ENCODE results near the gene PADI2.
"Not testable (repeated sequence)": the region's sequence is repeated elsewhere in the genome, so short reads cannot be mapped to it uniquely, and the experiment has no call there.

Gene PADI2

DNA sequence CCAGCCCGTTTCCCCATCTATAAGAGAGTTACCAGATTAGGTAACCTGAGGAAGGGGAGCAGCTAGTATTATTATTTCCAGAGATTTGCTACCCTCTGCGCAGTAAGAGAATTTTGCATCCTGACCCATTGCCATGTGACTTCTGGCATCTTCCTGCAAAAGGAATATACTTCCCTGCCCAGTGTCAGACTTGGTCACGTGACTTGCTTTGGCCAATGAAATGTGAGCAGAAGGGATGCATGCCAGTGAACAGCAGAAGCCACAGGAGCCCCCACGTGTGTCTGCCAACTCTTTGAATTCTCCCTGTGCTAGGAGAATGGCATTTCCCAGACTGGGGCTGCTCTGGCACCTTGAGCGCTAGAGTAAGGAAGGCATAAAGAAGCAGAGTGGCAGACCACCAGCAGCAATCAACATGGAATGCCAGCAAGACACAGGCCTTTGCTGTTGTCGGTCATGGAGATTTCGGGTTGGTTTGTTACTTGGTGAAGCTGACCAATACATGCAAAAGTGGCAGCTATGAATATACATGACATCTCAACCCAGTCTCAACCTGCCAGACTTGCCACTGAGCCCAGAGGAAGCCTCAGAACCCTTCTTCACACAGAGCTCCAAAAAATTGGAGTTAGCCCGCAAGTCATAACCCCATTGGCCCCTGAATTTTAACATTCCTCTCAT is 39.0 kb downstream of the PADI2 start:
- no peak for DNase-seq

DNA sequence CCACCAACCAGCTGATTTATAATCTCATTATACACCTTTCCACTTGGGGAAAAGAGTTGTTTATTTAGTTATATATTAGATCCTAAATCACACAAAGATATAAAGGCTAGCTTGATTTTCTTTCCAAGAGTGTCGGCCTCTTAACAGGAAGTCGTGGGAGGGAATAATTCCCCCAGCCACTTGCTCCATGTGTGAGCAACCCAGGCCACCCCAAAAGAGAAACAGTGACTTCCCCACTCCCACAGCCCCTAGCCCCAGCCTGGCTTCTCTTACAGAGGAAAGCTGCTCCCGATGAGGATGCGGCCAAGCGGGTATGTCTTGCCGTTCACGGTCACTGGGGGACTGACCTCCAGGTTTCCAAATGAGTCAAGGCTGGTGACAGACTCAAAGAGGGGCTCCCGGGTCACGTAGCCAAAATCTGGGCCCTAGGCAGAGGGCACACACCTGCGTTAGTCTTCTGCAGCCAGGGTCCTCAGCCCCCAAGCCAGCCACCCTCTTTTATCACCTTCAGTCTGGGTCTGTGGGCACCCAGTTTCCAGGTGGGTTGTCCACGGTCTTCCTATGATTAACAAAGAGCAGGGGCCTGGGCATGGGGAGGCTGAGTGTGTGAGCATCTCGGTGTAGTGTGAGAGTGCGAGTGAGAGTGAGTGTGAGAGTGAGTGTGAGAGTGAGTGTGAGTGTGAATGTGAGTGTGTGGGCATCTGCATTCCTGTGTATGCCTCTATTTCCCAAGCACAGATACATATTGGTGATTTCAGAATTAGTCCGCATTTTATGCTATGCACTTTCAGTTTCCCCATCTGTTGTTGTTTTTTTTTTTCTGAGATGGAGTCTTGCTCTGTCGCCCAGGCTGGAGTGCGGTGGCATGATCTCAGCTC is 40.0 kb downstream of the PADI2 start:
- DNase-seq: no peak

DNA sequence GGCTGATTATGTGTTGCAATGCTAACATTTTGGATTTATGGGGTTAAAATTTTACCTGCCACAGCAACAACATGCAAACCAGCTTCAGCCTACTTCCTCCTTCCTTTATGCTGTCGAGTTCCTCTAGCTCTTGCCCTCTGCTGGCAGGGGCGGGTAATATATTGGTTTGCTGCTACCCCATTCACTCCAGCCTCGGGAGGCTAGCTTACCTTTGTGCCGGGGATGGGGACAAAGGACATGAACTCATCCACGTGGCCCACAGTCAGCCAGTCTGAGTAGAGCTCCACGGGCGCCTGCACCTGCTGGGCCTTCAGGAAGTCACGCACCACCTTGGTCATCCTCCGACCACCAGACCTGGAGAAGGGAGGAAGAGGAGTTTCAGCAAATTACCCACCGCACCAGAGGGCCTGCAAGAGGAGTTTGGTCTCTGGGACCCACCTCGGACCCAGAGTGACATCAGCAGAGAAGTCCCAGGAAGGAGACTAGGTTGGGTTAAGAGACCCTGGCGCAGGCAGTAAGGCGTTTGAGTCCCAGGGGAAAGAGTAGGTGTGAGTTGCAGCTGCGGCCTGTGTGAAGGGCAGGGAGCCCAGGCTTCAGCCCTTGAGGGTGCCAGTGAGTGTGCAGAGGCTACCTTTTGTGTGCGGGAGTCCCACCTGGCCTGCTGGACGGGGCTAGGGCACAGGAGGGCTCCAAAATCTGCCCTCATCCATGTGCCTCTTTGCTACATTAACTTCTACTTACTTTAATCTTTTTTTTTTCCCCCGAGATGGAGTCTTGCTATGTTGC is 43.6 kb downstream of the PADI2 start:
- peak in 1 of 2 experiments; percentile 15 for DNase-seq

DNA sequence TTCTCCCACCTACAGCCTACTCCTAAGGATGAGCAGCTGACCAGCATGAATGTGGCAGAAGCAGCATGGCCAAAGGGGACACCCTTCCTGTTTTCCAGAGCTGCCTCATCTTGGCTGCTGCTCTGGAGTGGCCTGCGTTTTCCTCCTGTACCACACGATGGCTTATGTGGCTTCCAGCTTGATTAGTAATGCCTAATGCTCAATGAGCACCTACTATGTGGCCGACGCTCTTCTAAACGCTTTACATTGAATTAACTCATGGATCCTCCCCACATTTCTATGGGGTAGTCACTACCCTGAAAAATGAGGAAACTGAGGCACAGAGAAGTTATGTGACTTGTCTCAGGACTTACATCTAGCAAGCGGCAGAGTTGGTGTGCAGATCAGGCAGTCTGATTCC is 47.5 kb downstream of the PADI2 start:
- DNase-seq: no peak

DNA sequence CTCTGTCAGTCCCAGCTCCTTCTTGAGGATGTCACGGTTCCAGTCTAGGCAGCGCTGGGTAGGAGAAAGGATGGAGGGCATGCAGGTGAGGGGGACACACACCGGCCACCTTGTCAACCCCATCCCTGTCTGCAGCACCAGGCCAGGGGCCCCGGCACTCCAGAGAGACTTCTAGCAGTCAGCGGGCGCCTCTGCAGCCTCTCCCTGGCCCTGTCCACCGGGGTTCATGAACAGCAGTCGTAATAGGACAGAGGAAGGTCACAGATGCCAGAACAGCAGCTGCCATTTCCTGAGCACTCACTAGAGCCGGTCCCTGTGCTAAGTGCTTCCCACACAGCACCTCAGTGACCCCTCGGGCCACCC is 49.1 kb downstream of the PADI2 start:
- no peak for DNase-seq

DNA sequence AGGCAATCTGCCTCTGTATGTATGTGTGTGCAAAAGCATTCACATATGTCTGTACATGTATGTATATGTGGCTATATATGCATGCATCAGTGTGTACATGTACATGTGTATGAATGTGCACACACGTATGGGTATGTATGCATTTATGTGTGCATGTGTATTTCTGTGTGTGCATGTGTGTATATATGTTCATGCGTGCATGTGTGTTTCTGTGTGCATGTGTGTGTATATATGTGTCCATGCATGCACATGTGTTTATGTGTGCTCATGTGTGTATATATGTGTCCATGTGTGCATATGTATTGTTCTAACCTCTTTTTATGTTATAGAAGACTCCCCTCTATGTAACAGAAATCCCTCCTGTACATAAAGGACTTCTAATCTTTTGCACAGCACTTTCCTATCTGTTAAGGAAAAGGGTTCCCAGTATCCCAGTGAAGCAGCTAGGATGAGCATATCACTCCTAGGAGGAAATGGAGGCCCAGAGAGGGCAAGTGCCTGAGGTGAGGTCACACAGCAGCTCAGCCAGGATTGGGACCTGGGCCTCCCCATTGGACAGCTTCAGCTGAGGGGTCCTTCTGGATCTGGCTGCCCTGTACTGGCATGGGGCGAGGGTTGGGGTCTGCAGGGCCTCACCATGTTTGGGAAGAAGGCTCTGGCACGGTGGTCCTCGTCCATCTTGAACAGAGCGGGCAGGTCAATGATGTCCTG is 49.6 kb downstream of the PADI2 start:
- DNase-seq: no peak

DNA sequence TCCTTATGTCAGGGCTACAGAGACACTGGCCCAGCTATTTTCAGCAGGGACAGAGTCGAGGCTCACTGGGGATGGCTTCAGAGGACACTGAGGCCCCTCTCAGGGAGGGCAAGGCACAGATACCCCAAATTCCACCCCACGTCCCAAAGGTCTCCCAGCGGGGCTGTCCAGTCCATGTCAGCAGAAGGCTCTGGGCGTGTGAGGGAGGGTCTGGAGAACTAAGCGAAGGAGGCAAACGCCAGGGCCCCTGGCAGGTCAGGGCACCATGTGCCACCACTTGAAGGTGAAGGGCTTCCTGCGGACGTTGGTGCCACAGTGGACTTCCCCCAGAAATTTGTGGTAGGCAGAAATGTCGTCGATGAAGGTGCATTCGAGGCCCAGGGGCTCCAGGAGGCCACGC is 50.5 kb downstream of the PADI2 start:
- DNase-seq: no peak

DNA sequence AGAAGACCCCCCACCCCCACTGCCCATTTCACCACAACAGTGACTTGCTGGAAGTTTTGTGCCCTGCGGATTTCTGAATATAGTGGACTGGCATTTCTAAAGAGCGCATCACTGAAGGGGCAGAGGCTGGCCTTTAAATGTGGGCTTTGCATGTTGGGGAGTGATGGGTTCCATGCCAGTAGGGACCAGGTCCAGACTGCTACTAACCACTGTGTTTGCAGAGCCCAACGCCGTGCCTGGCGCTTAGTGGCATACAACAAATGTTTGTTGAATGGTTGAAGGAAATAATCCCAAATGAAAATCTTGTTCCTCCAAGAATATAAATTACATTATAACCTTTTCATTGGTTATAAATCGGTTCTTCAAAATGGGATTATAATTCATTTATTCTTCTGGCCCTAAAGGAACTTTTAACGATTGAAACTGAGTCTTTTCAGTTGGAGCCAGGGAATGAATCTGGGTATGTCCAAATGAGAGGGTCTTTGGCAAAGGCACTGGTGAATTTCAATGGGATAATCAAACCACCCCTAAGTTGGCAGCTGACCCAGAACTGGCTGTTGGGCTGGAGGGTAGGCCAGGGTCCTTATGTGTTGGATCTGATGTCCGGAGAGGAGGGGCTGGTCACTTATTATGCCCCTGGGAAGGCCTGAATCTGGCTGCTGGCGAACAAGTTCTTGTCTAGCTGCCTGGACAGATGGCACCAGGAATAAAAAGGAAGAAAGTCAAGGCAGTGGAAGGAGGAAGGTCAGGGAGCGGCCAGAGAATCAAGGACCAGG is 51.6 kb downstream of the PADI2 start:
- DNase-seq: no peak

DNA sequence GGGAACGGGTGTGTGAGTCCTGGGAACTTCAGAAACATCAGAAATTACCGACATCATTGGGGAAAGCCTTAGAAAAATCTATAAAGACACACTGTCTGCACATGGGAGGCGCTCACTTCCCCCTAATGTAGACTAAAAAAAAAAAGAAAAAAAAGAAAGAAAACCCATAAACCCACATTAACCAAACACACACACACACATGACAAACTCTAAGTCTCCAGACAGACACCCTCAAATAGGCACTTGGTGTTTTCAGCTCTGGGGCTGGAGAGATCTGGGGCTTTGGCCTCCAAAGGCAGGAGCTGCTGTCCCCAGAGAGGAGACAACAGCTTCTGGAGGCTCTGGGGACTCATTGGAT is 52.2 kb downstream of the PADI2 start:
- DNase-seq: no peak

DNA sequence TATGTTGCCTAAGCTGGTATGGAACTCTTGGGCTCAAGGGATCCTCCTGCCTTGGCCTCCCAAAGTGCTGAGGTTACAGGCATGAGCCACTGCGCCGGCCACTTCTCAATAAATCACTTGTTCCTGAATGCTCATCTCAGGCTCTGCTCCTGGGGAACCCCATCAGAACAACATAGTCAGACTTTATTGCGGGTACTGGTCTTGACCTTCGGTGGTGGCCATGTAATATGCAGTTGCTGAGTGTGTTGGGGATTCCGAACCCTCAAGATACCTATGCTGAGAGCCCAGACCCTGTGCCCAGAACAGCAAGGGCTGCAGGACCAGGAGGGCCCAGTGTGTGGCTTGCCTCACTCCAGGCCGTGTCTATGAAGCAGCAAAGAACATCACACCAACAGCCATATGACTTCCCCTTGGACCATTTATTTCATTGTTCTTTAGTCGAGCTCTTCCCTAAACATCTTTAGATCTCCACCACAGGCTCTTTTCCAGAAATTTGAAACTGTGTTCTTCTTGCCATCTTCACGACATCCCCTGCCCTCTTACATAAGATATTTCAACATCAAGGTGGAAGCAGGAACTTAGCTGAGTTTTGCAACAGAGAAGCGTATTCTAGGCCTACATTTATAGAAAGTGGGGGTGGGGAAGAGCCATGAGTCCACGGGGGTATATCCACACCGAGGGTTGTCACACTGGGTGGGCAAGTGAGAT is 52.7 kb downstream of the PADI2 start:
- DNase-seq: no peak

DNA sequence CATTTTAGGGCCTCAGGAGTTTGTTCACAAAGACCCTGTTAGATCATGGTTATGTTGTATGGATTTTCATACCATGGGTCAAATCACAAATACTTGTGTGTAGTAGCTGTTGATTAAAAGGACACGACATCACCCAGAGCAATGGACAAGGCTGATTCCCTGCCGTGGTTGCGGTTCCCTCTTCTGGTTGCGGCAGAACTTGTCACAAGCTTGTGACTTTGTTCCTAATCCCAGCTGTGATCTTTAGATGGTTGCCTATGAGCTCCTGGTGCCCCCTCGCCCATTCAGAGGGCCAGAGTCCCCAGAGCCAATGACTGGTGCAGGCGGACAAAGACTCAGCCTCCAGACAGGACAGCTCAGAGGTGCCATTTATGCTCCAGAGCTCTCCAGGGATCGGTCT is 53.6 kb downstream of the PADI2 start:
- no peak for DNase-seq

DNA sequence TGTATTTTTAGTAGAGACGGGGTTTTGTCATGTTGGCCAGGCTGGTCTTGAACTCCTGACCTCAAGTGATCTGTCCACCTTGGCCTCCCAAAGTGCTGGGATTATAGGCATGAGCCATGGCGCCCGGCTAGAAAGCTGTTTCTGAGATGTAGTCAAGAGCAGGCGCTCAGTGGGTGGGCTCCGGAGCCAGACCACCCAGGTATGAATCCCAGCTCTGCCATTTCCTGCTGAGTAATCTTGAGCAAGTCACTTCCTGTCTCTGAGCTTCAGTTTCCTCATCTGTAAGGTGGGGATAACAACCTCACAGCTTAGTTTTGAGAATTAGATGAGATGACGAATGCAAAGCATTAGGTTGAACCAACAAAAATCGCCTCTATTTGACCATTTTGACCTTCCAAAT is 56.5 kb downstream of the PADI2 start:
- not testable (repeated sequence) for DNase-seq

DNA sequence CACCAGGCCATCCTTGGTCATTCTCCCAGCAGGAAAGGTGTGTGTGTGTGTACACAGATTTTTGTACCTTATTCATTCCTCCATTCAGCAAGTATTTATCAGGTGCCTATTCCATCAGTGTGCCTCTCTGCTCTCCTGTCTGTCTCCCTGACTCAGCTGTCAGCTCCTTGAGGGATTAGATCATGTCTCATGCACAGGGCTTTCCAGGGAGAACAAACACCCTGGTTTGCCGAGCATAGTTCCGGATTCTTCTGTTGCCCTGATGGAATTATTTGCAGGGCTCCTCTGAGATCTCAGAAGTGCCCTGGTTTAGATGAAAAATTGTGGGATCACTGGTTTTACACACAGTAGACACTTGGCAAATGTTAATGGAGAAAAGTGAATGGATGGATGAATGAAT is 57.4 kb downstream of the PADI2 start:
- DNase-seq: no peak

DNA sequence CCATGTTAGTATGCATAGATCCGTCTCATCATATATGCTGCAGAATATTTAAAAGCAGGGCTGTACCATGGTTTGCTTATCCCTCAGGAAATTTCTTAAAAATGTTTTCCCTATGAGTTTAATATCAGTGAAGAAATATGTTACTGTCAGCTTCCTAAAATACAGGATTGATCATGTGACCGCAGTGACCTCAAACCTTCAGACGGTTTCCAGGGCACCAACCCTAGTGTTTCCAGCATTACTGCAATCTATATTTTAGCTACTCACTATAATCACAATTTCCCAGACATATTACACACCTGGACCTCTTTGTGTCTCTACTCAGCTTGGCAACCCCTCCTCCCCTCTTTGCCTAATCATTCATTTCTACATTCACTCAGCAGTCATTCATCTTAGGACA is 57.8 kb downstream of the PADI2 start:
- DNase-seq: no peak

DNA sequence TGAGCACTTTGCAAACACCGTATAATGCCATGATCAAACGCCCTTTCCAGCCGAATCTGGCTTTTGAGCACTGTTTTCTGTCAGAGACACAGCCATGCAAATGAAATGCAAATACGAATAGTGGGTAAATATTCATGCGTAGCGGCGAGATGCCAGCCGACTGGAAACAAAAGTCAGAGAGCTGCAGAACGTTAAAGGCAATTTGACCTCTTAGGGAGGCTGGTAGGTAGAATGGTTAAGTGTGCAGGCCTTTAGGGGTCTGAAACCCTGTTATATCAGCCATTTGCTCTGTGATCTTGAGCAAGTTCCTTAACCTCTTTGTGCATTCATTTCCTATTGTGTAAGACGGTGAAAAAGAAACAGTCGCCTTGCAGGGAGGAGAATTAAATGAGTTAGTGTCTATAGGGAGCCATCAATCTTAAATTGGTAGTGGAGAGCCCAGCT is 58.9 kb downstream of the PADI2 start:
- DNase-seq: no peak

DNA sequence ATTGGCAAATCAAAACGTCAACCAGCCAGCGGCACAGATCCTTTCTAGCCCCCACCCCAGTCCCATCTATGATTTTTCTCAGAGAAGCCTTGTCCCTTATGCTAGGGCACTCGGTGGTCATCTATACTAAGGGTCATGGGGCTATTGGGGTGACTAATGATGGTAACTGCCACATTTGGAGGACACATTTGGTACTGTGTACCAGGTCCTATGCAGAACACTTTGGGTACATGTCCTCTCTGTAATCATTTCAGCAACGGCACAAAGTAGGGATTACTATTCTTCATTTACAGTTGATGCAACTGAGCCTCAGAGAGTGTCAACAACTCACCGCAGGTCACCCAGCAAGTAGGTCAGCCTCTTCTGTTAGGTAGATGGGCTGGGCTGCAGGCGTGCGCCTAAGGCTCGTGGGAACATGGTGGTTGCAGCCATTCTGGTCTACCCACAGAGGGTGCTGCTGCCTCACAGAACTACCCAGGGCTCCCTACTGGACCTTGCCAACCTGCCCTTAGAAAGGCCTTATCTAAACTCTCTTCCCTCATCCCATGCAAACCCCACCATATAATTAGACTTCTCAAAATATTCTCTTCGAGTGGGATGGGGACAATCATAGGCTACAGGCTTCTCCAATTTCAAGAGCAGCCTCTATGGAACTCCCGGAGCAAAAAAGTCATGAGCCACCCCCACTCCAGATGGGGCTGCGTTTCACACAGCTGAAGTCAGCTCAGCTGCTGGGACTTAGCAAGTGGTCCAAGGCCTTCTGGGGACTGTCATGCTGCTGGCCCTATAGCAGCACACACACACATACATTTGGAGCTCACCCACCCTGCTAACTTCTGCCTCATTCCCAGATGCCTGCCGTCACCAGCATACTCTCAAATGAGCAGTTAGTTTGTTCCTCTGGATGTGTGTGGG is 59.6 kb downstream of the PADI2 start:
- DNase-seq: peak in 1 of 2 experiments; percentile 27

DNA sequence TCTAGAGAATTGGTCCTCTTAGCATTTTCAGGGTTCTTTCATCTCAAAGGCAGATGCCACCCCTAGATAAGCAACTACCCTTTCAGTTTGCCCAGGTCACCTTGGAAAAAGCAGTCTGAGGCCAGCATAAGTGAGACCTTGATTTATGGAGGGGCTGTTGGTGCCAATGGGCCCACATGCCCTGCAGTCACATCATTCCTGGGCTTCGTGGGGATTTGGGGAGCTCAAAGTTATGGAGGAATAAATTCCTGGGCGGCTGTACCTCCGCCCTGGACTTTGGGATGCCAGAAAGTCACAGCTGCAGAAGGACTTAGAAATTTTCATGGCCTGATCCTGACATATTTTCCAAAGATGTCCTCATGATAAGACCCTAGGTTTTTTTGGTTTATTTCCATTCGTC is 62.7 kb downstream of the PADI2 start:
- no peak for DNase-seq

DNA sequence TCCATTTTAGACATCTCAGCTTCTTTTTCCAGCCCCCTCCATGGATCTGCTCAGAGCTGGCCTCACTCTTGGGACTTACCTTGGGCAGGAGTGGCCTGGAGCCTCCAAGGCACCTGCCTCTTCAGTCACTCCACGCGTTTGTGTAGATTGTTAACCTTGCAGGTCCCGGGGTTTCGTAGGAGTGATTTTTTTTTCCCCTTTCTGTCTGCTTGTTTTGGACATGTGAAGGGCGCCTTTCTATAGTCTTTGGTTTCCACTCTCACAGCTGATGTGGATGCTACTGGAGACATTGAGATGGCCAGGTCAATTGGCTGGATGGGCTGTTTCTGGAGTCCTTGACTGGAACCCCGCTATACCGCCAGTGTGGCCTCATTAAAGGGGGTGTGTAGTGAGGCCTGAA is 63.5 kb downstream of the PADI2 start:
- no peak for DNase-seq

DNA sequence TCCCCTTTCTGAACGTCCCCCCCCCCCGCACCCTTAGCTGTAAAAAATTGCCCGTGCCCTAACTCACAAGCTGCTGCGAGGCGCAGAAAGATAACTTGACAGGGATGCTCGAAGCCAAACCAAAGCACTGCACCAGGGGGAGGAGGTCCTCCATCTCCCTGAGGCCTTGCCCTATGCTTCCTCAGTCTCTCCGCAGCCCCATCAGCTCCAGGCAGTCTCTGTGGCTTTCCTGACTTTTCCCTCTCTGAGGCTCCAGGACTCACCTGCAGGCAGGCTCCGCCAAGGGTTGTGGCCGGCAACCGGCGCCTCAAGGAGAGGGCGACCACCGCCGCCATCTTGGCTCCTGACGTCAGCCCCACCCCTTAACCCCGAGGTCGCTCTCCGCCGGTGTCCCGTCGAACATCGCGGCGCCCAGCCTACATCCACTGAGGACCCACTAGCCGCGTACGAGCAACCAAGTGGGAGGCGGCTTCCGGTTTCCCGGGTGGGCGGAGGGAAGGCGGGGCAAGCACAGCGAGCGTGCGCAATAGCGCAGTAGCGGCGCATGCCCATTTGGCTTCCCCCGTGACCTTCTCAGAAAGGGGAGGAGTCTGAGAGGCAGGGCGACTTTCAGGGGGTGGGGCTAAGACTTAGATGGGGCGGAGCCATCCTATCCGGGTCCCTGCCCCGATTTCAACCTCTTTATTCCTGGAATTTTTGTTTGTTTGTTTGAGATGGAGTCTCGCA is 65.4 kb downstream of the PADI2 start, which contains the start of gene SDHB:
Gene SDHB, minus strand, starts transcription at position 348 of the 726 bp plus-strand sequence. Its CDS starts 13 bp downstream, at position 335.
- peak; percentile 84 to 89 for DNase-seq
